NCI-H1694 (cell line): ENCODE data around the gene CCNY.

Experiments
- DNase-seq: peaks from one replicate; lab custom pipeline; 2025; lab: John Stamatoyannopoulos, UW

The CCNY gene

DNA sequence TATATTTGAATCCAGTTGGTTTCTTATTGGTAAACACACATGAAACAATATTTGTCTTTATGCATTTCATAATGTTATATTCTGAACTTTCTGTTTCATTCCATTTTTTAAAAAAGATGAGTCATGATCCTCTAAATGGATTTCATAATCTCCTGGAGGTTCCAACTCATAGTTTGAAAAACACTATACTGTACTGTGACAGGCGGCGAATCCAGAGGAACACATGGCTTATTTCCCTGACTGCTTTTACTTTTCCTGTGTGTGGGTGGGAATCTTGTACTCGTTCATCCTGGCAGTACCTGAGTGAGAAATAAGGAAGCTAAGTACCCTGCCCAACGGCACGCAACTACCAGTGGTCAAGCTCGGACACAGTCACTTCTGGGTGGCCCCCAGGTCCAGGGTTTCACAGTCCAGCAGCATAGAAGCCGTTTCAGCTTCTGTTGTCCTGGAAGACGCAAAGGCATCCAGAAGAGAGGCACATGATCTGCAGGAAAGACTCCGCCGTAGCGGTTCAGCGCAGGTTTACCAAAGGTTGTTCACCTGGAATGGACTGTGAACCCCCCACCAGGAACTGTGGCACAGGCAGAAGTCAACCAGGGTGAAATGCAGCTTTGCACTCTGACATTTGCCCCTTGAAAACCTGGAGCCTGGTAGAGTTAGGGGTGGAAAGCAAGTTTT is 117.7 kb downstream of the CCNY start:
- no peak for DNase-seq

DNA sequence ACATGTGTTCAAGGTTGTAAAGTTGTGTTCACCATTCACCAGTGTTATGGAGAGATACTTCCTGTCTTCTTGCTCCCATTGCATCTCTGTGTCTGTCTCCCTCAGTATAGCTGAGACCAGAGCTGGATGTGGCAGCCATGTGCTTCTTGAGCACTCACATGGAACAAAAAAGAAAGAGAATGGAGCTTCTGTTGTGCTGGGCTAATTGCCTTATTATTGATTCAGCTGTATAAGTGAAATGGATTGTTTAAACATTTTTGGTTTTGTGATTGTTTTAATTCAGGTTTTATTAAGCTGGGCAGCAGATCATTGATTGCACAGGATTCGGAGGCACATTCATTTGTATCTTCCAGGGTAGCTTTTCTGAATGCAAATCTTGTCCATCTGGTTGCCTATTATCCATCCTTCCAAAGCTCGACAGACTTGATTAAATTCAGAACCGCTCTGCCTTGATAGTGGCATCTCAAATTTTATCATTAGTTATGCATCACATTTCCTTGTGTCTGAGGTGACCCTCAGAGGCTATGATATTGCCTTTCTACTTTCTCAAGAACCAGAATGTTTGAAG is 119.9 kb downstream of the CCNY start:
- no peak for DNase-seq

- DNase-seq: no peak
These were observed 120.5 kb downstream of the CCNY start for GRCh38 chr10:35456784-35457183.

DNA sequence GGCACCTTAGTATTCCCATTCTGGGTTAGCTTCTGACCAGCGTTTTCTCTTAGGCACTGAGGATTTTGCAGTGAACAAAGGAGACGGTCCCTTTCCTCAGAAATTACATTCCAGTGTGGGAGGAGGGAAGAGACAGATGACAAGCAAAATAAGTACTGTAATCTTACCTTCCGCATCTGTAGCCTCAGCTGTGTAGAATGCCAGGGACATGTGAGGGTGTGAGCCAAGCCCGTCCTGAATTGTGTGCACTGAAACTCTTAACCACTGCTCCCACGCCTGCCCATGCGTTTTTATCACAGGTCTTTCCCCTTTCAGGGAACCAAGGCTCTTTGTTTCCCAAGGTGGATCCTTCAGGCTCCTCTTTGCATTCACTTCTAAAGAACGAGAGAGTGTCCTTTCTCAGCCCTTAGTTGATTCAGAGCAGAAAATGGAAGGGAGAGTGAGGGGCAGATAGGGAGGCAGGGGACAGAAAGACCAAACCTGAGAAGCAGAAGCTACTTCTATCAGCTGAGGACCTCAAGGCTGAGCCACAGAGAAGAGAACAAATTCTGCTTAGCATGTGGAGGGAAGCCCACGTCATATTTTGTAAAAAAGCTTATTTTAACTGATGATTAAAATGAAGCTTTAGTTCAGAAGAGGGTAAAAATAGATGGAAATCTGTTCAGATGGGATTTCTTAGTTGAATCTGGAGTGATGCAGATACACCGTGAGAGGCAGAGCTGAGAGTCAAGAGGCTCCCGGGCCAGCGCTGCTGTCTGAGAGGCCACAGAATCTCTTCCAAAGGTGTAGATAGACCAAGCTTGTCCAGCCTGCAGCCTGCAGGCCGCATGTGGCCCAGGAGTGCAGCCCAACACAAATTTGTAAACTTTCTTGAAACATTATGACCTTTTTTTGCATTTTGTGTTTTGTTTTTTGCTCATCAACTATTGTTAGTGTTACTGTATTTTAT is 122.5 kb downstream of the CCNY start:
- DNase-seq: no peak

DNA sequence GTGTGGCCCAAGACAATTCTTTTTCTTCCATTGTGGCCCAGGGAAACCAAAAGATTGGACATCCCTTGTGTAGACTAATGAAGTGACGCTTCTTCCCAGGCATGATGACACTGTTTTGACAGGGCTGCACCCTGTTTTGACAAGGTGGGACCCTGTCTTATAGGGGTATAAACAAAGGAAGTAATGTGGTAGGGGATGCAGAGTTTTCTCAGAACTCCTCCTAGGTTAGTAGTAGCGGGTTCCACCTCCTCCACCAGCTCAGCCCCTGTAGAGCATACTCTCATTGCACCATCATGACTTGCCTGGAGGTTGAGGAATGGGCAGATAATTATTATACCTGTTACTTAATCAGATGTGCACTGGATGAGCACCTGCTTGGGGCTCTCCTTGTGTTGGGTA is 123.1 kb downstream of the CCNY start:
- no peak for DNase-seq

DNA sequence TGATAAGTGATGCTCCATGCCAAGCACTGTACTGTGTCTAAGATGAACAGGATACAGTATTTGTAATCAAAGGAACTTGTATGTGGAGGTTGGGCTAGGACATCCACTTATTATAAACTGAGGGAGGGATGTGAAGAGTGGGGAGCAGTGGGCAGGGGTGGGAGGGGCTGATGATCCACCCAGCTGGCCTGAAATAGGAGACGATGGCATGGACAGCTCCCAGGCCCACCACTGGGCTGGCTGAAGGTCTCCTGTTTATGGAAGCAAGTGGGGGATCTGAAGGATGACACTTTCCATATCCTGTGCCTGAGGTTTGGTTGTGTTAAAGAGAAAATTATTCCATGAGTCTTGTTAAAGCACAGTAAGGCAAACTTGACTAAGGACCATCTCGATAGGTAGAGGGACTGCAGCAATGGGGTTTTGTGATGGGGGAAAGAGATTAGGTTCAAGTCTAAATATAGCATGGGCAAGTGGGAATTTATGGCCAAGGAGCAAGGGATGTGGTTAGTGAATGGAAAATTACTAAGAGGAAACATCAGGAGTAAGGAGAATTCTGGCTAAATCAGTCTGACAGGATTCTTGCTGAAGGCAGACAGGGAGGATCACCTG is 124.6 kb downstream of the CCNY start:
- DNase-seq: no peak

DNA sequence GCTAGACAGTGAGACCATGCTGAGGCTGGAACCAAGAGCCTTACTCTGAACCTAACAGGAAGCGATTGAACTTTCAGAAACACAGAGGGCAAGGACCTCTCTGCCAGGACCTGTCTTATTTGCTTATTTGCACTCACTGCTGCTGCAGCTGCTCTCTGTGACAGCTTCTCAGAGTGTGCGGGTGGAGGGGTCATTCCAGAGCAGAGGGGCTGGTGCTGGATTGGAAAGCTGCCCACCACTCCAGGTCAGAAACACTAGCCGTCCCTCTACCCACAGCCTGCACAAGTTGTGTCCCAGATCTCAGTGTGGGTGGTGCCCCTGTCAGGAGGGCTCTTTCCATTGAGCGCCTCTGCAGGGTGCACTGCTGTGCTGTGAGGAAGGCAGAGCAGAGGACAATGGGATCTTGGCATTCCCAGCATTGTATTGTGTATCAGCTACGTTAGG is 126.2 kb downstream of the CCNY start:
- no peak for DNase-seq

DNA sequence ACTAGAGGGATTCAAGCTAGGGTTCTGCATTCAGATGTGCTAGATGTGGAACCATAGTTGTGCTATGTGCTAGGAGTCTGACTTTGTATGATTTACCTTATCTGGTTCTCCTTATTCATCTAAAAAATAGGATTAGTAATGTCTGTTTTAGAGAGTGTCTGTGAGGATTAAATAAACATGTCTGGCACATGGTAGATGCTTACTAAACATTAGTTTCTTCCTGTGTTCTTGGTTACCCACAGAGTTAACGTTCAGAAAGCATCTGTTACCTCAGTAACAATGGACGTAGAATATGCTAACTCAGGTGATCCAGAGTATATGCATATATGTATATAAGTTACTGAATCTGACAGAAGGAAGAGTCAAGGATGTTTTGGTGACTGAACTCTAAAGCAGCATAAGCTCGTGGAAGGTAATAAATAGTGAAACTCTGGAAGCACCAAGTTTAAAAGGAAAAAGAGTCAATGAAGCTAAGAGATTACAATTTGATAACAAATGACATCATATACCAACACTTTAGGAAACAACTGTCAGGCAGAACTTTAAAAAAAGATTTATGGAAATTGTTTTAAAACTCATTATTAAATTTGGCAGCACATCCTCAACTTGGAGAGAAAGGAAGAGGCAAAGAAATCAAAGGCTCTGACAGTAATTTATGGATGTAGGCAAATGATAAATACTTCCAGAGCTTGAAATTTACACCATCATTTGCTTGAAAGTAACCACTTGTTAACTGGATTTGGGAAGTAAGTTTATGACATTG is 127.0 kb downstream of the CCNY start:
- no peak for DNase-seq

- no peak for DNase-seq
These were observed 127.6 kb downstream of the CCNY start for GRCh38 chr10:35463878-35464277.

- no peak for DNase-seq
These were observed 128.6 kb downstream of the CCNY start for GRCh38 chr10:35464825-35465456.

GRCh38 chr10:35465673-35466072 is 129.4 kb downstream of the CCNY start:
- DNase-seq: no peak

DNA sequence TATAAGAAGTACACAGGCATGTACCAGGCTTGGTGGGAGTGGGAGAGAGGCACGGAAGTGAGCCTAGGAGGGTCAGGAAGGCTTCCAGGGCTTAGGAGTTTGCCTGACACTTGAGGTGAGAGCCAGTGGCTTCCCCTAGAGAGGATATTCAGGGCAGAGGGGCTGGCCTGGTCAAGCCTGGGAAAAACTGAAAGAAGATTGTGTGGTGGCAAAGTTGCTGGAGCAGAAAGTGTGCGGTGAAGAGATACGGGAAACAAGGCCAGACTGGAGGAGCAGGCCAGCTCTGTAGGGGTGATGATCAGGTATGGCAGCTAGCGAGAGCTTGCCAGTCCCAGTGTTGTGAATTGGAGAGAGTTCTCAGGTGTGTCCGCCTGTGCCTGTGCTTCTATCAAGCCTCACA is 129.9 kb downstream of the CCNY start:
- DNase-seq: no peak

DNA sequence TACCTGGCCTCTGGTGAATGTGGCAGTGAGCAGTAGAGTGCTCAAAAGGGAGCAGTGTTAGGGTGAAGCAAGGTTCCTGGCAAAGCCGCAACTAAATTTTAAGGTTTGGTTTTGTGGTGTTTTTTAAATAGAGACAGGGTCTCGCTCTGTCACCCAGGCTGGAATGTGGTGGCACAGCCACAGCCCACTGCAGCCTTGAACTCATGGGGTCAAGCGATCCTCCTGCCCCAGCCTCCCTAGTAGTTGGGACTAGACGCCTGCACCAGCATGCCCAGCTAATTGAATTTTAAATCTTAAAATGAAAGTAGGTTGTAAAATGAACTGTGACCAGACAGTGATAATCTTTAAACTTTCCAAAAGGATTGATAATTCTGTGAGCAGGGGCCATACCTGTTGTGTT is 130.4 kb downstream of the CCNY start:
- no peak for DNase-seq

GRCh38 chr10:35467186-35467585 is 130.9 kb downstream of the CCNY start:
- no peak for DNase-seq

GRCh38 chr10:35470248-35470924 is 134.1 kb downstream of the CCNY start:
- no peak for DNase-seq

DNA sequence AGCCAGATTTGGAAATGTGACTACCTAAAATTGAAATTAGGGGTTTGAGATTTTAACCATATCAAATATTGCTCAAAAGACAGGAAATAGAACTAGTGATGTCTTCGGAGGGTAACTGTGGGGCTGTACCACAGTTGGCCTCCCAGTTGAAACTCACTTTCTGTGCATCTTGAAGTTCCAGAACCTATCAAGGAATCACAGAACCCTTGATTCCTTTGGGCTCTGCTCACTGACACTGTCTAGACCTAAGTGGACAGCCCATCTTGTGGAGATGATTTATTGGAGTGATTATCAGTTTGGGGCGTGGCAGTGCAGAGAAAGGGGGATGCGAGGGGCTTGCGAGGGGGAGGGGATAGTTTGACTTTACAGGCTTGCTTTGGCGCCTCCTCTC is 134.6 kb downstream of the CCNY start:
- DNase-seq: no peak

- DNase-seq: no peak
These were observed 135.1 kb downstream of the CCNY start for GRCh38 chr10:35471435-35471834.

DNA sequence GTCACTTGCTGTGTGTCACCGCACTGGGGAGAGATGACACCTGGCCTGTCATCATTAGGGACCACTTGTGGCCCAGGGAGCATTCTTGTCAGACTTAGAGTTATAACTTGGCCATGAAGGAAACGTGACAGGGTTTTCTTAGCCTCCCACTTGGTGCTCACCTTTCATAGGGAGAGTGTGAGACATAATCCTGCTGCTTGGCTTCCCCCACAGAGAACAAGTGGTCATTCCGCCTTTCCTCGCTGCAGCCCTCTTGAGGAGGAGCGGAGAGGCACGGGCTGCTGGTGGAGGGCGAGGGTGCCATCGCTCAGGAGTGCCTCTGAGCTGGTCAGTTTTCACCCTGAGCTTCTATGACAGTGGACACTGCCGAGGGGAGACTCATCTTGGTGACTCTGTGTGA is 143.8 kb downstream of the CCNY start:
- DNase-seq: no peak

DNA sequence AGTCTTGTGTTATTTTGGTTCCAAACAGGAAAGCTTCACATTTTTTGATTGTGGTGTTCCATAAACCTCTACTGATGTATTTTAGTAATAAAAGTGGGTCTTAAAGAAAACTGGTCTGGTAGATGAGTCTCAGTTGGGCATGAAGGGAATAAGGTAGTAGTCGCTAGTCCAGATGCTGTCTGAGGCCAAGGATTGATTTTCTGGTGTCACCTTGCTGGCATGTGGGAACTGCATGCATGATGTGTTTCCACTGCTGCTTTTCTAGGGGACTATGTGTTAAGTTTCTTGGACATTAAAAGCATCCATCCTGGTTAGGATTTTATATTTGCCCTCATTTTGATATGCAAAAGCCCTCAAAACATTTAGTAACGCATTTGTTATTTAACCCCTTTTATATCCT is 145.1 kb downstream of the CCNY start:
- DNase-seq: no peak

DNA sequence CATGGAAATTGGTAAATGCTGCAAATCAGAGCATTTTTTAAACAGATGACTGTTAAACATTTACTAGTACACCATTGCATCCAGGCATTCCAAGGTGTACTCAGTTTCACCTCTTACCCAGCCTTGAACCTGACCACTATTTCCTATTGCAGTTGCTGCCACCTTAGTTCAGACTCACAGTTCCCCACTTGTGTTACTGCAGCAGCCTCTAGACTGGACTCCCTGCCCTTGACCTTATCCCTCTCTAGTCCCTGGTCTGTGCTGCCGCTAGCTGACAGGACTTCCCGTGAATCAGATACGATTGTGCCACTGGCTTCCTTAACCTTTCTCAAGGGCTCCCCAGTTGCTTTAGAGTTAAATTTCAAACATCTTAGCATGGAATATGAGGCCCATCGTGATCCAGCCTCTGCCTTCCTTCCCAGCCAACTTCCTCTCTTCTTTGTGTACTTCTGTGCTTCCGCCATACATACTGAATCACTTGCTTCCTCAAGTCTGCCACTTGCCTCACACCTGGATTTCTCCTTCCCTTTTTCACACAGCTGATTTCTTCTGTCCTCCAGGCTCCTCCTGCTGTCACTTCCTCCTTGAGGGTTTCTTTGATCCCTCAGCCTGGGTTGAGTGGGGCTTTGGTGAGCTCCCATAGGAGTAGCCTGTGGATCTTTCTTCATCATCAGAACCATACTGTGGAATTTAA is 150.1 kb downstream of the CCNY start:
- DNase-seq: no peak
